Right atrium auricular region (tissue), 2 donors: Measurements from ENCODE around the gene PTCSC3. TPM values are rescaled to one million over a fixed set of nuclear protein-coding genes. Genes with fewer than 3 reads are reported as not detected.

Experiments
- DNase-seq: peaks from one replicate; pipeline ENCODE4 v3.0.0-alpha.2; 2019; ENCODE audit warnings: low spot score
- H3K27ac ChIP-seq, 2 donors: fragments of 200-600 bp; sonication (generic); 1 replicate in 1 of 2; 2 replicates in 1 of 2; pipeline ENCODE4 v1.5.1; 2016 to 2019
- H3K27me3 ChIP-seq, 2 donors: fragments of 200-600 bp; sonication (generic); one replicate each; pipeline versions ENCODE4 v1.5.1 to v1.6.0; 2017 to 2019
- H3K36me3 ChIP-seq: fragments of 200-600 bp; sonication (generic); one replicate; pipeline ENCODE4 v1.5.1; 2016
- H3K4me1 ChIP-seq, 2 donors: fragments of 200-600 bp; sonication (generic); one replicate each; pipeline versions ENCODE4 v1.5.1 to v1.6.0; 2017 to 2019
- H3K4me3 ChIP-seq, 2 donors: fragments of 200-600 bp; sonication (generic); 1 replicate in 1 of 2; 2 replicates in 1 of 2; pipeline ENCODE4 v1.5.1; 2017 to 2019; ENCODE audit warnings: mild to moderate bottlenecking in 1 of 2, moderate library complexity in 1 of 2
- H3K9me3 ChIP-seq, 2 donors: fragments of 200-600 bp; sonication (generic); one replicate each; pipeline ENCODE4 v1.5.1; 2019
- total RNA-seq, 2 donors: library from RNA; depleted of rRNA; stranded (reverse); fragments of >200 nt; gene quantifications; one replicate each; pipeline ENCODE4 v1.1.0, GENCODE V29; 2016
- TF ChIP-seq, protein P1 (sequence below), 2 donors: fragments of 200-600 bp; sonication (generic); IDR thresholded peaks; one replicate each; pipeline ENCODE4 v1.5.1; 2019; ENCODE audit warnings: antibody characterized with exemption in 2 of 2

Gene PTCSC3
- total RNA-seq, 2 donors from 2014 or later: not detected

DNA sequence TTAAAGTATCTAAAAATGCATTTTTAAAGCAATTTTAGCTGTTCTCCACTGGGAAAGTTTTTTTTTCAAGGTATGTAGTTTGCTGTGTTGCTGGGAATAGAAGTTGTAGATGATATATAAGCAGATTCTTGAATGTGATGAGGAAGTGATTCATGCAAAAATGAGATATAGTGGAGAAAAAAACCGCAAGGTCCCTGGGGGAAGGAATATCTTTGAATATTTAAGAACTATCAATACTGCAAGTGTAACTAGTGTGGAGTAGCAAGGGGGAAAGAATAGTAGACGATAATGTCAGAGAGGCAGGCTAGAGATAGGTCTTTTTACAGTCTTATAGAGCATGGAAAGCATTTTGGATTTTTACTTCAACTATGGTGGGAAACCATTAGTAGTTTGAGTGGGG, 42.5 kb downstream of the PTCSC3 start:
- no peak overlapping the region for H3K4me3 ChIP-seq
- H3K9me3 ChIP-seq: no peaks in the 10 kb centered on the region
- no peaks in the 10 kb centered on the region for H3K36me3 ChIP-seq
- no peak overlapping the region for H3K27ac ChIP-seq
- H3K27me3 ChIP-seq: no peaks in the 10 kb centered on the region
- no peak for DNase-seq
- no peaks in the 10 kb centered on the region for H3K4me1 ChIP-seq
- TF ChIP-seq, protein P1, sequence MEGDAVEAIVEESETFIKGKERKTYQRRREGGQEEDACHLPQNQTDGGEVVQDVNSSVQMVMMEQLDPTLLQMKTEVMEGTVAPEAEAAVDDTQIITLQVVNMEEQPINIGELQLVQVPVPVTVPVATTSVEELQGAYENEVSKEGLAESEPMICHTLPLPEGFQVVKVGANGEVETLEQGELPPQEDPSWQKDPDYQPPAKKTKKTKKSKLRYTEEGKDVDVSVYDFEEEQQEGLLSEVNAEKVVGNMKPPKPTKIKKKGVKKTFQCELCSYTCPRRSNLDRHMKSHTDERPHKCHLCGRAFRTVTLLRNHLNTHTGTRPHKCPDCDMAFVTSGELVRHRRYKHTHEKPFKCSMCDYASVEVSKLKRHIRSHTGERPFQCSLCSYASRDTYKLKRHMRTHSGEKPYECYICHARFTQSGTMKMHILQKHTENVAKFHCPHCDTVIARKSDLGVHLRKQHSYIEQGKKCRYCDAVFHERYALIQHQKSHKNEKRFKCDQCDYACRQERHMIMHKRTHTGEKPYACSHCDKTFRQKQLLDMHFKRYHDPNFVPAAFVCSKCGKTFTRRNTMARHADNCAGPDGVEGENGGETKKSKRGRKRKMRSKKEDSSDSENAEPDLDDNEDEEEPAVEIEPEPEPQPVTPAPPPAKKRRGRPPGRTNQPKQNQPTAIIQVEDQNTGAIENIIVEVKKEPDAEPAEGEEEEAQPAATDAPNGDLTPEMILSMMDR (IDR thresholded peaks at IDR 0.05): no peak

DNA sequence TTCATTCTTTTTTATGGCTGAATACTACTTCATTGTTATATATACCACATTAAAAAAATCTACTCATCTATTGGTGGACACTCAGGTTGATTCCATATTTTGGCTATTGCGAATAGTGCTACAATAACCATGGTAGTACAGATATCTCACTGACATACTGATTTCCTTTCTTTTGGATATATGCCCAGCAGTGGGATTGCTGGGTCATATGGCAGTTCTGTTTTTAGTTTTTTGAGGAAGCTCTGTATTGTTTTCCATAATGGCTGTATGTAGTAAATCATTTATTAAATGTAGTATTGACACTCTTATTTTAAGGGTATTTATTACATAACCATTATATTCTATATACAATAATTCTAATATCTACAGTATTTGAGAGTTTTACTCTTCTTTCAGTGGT, 43.7 kb downstream of the PTCSC3 start:
- Histone ChIP-seq H3K27ac (no peak overlapping the region), H3K4me1 (no peaks in the 10 kb centered on the region), H3K27me3 (no peaks in the 10 kb centered on the region), H3K36me3 (no peaks in the 10 kb centered on the region), H3K9me3 (no peaks in the 10 kb centered on the region), H3K4me3 (no peak overlapping the region)
- TF ChIP-seq, protein P1 (IDR thresholded peaks at IDR 0.05): no peak
- DNase-seq: no peak

DNA sequence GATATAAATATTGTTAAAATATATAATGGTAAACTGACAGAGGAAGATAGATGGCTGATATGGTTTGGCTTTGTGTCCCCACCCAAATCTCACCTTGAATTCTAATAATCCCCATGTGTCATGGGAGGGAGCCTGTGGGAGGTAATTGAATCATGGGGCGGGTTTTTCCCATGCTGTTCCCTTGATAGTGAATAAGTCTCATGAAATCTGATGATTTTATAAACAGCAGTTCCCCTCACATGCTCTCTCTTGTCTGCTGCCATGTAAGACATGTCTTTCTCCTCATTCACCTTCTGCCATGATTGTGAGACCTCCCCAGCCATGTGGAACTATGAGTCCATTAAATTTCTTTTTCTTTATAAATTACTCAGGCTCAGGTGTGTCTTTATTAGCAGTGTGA, 46.3 kb downstream of the PTCSC3 start:
- H3K4me1 ChIP-seq: no peaks in the 10 kb centered on the region

DNA sequence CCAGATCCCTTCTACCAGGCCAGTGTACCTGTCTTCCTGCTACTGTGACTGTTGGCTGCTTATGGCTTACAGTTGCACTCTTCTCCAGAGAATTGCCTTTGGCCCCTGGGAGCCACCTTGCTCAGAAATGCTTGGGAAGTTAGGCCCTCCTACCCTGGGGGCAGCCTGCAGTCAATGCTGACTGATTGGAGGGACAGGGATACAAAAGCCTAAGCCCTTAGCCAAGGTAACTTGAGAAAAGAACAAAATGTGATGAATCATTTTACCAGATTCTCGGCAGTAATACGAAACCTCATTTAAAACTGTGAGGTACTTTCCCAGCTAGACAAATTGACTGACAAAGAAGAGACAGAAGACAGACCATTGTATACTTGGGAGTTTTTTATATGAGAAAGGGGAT, 47.3 kb downstream of the PTCSC3 start:
- Histone ChIP-seq H3K36me3 (no peaks in the 10 kb centered on the region), H3K27me3 (no peaks in the 10 kb centered on the region)
- TF ChIP-seq, protein P1 (IDR thresholded peaks at IDR 0.05): no peak

More for the DNA sequence above, 46.3 kb downstream of the PTCSC3 start:
- Histone ChIP-seq H3K27me3 (no peaks in the 10 kb centered on the region), H3K4me3 (no peak overlapping the region), H3K36me3 (no peaks in the 10 kb centered on the region), H3K9me3 (no peaks in the 10 kb centered on the region), H3K27ac (no peak overlapping the region)
- DNase-seq: no peak
- TF ChIP-seq, protein P1 (IDR thresholded peaks at IDR 0.05): no peak

DNA sequence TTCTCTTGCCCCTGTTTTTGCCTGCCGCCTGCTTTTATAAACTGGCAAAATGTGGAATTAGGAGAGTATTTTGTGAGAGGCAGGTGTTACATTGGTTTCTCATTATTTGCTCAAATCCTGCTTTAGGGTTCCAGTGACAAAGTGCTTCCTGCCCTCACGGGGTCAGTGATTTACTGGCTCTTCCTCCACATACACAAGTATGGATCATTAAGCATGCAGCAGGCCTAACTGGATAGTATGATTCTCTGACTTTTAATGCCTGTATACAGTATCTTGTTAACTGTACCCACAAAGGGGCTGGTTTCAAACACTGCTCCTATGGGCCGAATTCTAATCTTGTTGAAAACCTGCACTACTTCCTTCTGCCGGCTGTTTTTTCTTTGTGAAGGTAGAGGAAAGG, 63.2 kb downstream of the PTCSC3 start:
- no peak overlapping the region for H3K27ac ChIP-seq
- H3K9me3 ChIP-seq: no peaks in the 10 kb centered on the region
- no peaks in the 10 kb centered on the region for H3K36me3 ChIP-seq
- H3K27me3 ChIP-seq: no peaks in the 10 kb centered on the region
- H3K4me1 ChIP-seq: no peaks in the 10 kb centered on the region
- TF ChIP-seq, protein P1 (IDR thresholded peaks at IDR 0.05): no peak
- DNase-seq: no peak
- H3K4me3 ChIP-seq: no peak overlapping the region

More for the DNA sequence above, 47.3 kb downstream of the PTCSC3 start:
- Histone ChIP-seq H3K4me1 (no peaks in the 10 kb centered on the region), H3K27ac (no peak overlapping the region), H3K4me3 (no peak overlapping the region), H3K9me3 (no peaks in the 10 kb centered on the region)
- no peak for DNase-seq

DNA sequence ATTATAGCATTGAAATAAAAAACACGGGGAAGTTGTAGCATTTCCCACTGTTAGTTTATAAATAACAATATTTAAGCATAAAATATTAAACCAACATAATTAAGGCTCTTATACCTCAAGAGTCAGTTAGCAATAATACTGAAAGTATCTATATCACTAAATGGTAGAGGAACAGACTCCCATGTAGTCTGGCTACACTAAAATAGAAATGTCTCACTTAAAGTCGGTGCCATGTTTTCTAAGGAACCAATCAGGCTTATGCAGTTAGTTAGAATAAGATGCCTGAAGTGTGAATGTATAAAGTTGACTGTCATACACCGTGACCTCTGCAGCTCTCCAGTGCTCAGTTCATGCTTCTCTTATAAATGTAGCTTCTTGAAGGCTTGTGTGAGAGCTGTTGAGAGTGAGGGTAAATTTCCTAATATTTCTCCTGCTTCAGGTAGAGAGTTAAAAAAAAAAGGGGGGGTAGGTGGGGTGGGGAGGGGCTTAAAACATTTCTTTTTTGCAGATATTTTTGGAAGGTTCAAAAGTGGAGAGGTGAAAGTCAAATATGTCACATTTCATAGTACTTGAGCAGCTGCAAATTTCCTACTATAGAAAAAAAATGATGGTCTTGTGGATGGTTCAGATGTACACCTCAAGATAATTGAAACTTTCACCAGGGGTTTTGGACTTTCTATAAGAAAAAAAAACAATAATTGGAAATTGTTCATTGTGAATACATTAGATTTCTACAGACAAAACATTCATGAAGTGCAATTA, 64.5 kb downstream of the PTCSC3 start:
- DNase-seq: no peak
- Histone ChIP-seq H3K27me3 (no peaks in the 10 kb centered on the region), H3K9me3 (no peaks in the 10 kb centered on the region), H3K36me3 (no peaks in the 10 kb centered on the region), H3K4me1 (no peaks in the 10 kb centered on the region), H3K4me3 (no peak overlapping the region), H3K27ac (no peak overlapping the region)
- TF ChIP-seq, protein P1 (IDR thresholded peaks at IDR 0.05): no peak
